ENCODE results near the gene COMMD10.

The COMMD10 gene

GRCh38 chr5:116234681-116235080, 149.9 kb downstream of the COMMD10 start:
- TF ChIP-seq CTCF (IDR thresholded peaks at IDR 0.05; ENCODE audit: borderline replicate concordance, insufficient read depth, low read depth, low read length), result no peak
- no peak overlapping the region for H3K4me3 ChIP-seq (ENCODE audit: low read depth, low read length)

- no peak for TF ChIP-seq CTCF (IDR thresholded peaks at IDR 0.05; ENCODE audit: borderline replicate concordance, insufficient read depth, low read depth, low read length)
- no peak overlapping the region for H3K4me3 ChIP-seq (ENCODE audit: low read depth, low read length)
These were observed 153.2 kb downstream of the COMMD10 start for GRCh38 chr5:116237917-116238500.

GRCh38 chr5:116242343-116242742, 157.5 kb downstream of the COMMD10 start:
- TF ChIP-seq CTCF (IDR thresholded peaks at IDR 0.05; ENCODE audit: borderline replicate concordance, insufficient read depth, low read depth, low read length), result no peak
- H3K4me3 ChIP-seq (ENCODE audit: low read depth, low read length), result no peak overlapping the region

- no peak for TF ChIP-seq CTCF (IDR thresholded peaks at IDR 0.05; ENCODE audit: borderline replicate concordance, insufficient read depth, low read depth, low read length)
- no peak overlapping the region for H3K4me3 ChIP-seq (ENCODE audit: low read depth, low read length)
These were observed 163.6 kb downstream of the COMMD10 start for GRCh38 chr5:116248432-116248831.

- TF ChIP-seq CTCF (IDR thresholded peaks at IDR 0.05; ENCODE audit: borderline replicate concordance, insufficient read depth, low read depth, low read length), result no peak
- no peak overlapping the region for H3K4me3 ChIP-seq (ENCODE audit: low read depth, low read length)
These were observed 164.8 kb downstream of the COMMD10 start for GRCh38 chr5:116249648-116250047.

- no peak for TF ChIP-seq CTCF (IDR thresholded peaks at IDR 0.05; ENCODE audit: borderline replicate concordance, insufficient read depth, low read depth, low read length)
- H3K4me3 ChIP-seq (ENCODE audit: low read depth, low read length), result no peak overlapping the region
These were observed 171.9 kb downstream of the COMMD10 start for GRCh38 chr5:116256717-116257116.

- no peak for TF ChIP-seq CTCF (IDR thresholded peaks at IDR 0.05; ENCODE audit: borderline replicate concordance, insufficient read depth, low read depth, low read length)
- no peak overlapping the region for H3K4me3 ChIP-seq (ENCODE audit: low read depth, low read length)
These were observed 180.6 kb downstream of the COMMD10 start for GRCh38 chr5:116265471-116265870.
